Keratinocyte (primary cell): ENCODE measurements around the gene AXIN2. TPM values are rescaled to one million over a fixed set of nuclear protein-coding genes. Genes with fewer than 3 reads are reported as not detected.

ENCODE experiments used
- DNase-seq: peaks from one replicate; pipeline ENCODE4 v3.0.0-alpha.2; 2011; ENCODE audit warnings: low read depth, missing footprints, low spot score
- FAIRE-seq: peaks from 2 replicates; lab custom pipeline; 2011; peaks lifted over from hg19 to GRCh38; lab: Jason Lieb, UNC
- H2AFZ ChIP-seq: 2 replicates; pipeline ENCODE4 v1.6.0; 2012; ENCODE audit warnings: low read length, control low read depth, inconsistent platforms; ENCODE audit not compliant: control insufficient read depth
- H3K27ac ChIP-seq: 2 replicates; pipeline ENCODE4 v1.5.1; 2011; ENCODE audit warnings: low read length; ENCODE audit not compliant: control insufficient read depth, insufficient read depth
- H3K27me3 ChIP-seq: 3 replicates; pipeline ENCODE4 v1.6.0; 2011; ENCODE audit warnings: low read length; ENCODE audit not compliant: control insufficient read depth, insufficient read depth; ENCODE audit errors: extremely low read depth
- H3K36me3 ChIP-seq, 2 experiments: 2 replicates in 1 of 2; 3 replicates in 1 of 2; pipeline ENCODE4 v1.5.1; 2011; ENCODE audit warnings: low read length in 2 of 2, mild to moderate bottlenecking in 1 of 2; ENCODE audit not compliant: control insufficient read depth in 2 of 2, insufficient read depth in 2 of 2; ENCODE audit errors: extremely low read depth in 1 of 2
- H3K4me1 ChIP-seq: 3 replicates; pipeline ENCODE4 v1.5.1; 2011; ENCODE audit warnings: low read length; ENCODE audit not compliant: control insufficient read depth, insufficient read depth; ENCODE audit errors: extremely low read depth
- H3K4me2 ChIP-seq: 3 replicates; pipeline ENCODE4 v1.6.0; 2011; ENCODE audit warnings: low read depth, low read length; ENCODE audit not compliant: control insufficient read depth, insufficient read depth; ENCODE audit errors: extremely low read depth
- H3K4me3 ChIP-seq, 3 experiments: fragments of 200-600 bp in 1 of 3; sonication (generic) in 1 of 3; 2 replicates in 2 of 3; 3 replicates in 1 of 3; pipeline ENCODE4 v1.5.1; 2011 to 2016; ENCODE audit warnings: low read length in 3 of 3, mild to moderate bottlenecking in 3 of 3, control low read depth in 2 of 3, inconsistent platforms in 1 of 3, low read depth in 1 of 3, mixed read lengths in 1 of 3, mixed run types in 1 of 3, moderate library complexity in 1 of 3; ENCODE audit not compliant: control insufficient read depth in 2 of 3, insufficient read depth in 2 of 3; ENCODE audit errors: extremely low read depth in 1 of 3
- H3K79me2 ChIP-seq: 2 replicates; pipeline ENCODE4 v1.6.0; 2012; ENCODE audit warnings: low read length; ENCODE audit not compliant: control insufficient read depth, insufficient read depth
- H3K9ac ChIP-seq: 3 replicates; pipeline ENCODE4 v1.6.0; 2011; ENCODE audit warnings: low read length; ENCODE audit not compliant: control insufficient read depth, insufficient read depth; ENCODE audit errors: extremely low read depth
- H3K9me1 ChIP-seq: 3 replicates; pipeline ENCODE4 v1.6.0; 2011; ENCODE audit warnings: low read length; ENCODE audit not compliant: control insufficient read depth, insufficient read depth; ENCODE audit errors: extremely low read depth
- H3K9me3 ChIP-seq: 2 replicates; pipeline ENCODE4 v1.5.1; 2012; ENCODE audit warnings: low read depth, low read length; ENCODE audit not compliant: control insufficient read depth
- H4K20me1 ChIP-seq: 3 replicates; pipeline ENCODE4 v1.6.0; 2011; ENCODE audit warnings: low read length; ENCODE audit not compliant: control insufficient read depth, insufficient read depth; ENCODE audit errors: extremely low read depth
- CTCF ChIP-seq, 3 experiments: IDR thresholded peaks in 1 of 3; conservative IDR thresholded peaks in 1 of 3; optimal IDR thresholded peaks in 1 of 3; 2 replicates in 2 of 3; 3 replicates in 1 of 3; pipeline versions ENCODE3 to v1.5.1; 2011; ENCODE audit warnings: low read length in 3 of 3, mild to moderate bottlenecking in 3 of 3, moderate library complexity in 2 of 3, control low read depth in 1 of 3, inconsistent platforms in 1 of 3; ENCODE audit not compliant: insufficient read depth in 2 of 3; ENCODE audit errors: extremely low read depth in 1 of 3
- EZH2 ChIP-seq: IDR thresholded peaks from one replicate; pipeline ENCODE4 v1.6.1; 2012; ENCODE audit warnings: inconsistent platforms, mild to moderate bottlenecking, low read length, moderate library complexity
- dilution Hi-C: fragments of 300-500 bp; cut with MboI; formaldehyde crosslinking; loops from one replicate; pipeline ENCODE4 v1.7.0; 2020; ENCODE audit warnings: low sequenced_read_pairs; ENCODE audit not compliant: extremely low pct_ligation_motif_present
- polyA plus RNA-seq, 5 experiments: library from polyadenylated mRNA; depleted of rRNA in 3 of 5; stranded (reverse) in 3 of 5; stranded (forward) in 1 of 5; unstranded in 1 of 5; fragments of >200 nt; gene quantifications; 1 replicate in 1 of 5; 2 replicates in 3 of 5; 3 replicates in 1 of 5; pipeline versions ENCODE4 v1.2.1 to v1.2.3, GENCODE V29; 2011 to 2012; ENCODE audit warnings: missing spikeins in 2 of 5, low read depth in 1 of 5, low replicate concordance in 1 of 5

The AXIN2 gene
- polyA plus RNA-seq, 1 donor (not counting 4 experiments of a cell fraction or from before 2014, with no cell fraction given): 0.14 TPM

GRCh38 chr17:65529761-65530522 is 31.5 kb downstream of the AXIN2 start:
- H3K27ac ChIP-seq: no peak overlapping the region
- FAIRE-seq (no peak), DNase-seq (no peak)
- H3K79me2 ChIP-seq: no peaks in the 10 kb centered on the region
- no peaks in the 10 kb centered on the region for H3K27me3 ChIP-seq
- no peaks in the 10 kb centered on the region for H3K36me3 ChIP-seq
- dilution Hi-C loops: no loop called here
- H2AFZ ChIP-seq: no peak overlapping the region
- no peak overlapping the region for H3K4me2 ChIP-seq
- H3K9ac ChIP-seq: no peak overlapping the region
- no peaks in the 10 kb centered on the region for H4K20me1 ChIP-seq
- no peaks in the 10 kb centered on the region for H3K9me1 ChIP-seq
- H3K4me3 ChIP-seq: no peak overlapping the region
- no peaks in the 10 kb centered on the region for H3K4me1 ChIP-seq
- no peak for TF ChIP-seq EZH2
- TF ChIP-seq CTCF (optimal IDR thresholded peaks at IDR 0.05 in 1 of 3, IDR thresholded peaks at IDR 0.05 in 1 of 3, conservative IDR thresholded peaks at IDR 0.05 in 1 of 3; ENCODE audit: extremely low read depth in 1 of 3, insufficient read depth in 2 of 3, low read length in 3 of 3): no peak
- no peaks in the 10 kb centered on the region for H3K9me3 ChIP-seq

- Histone ChIP-seq H4K20me1 (no peaks in the 10 kb centered on the region), H3K9me3 (no peaks in the 10 kb centered on the region), H3K79me2 (no peaks in the 10 kb centered on the region), H3K36me3 (no peaks in the 10 kb centered on the region), H3K9ac (no peak overlapping the region), H3K9me1 (no peaks in the 10 kb centered on the region), H3K4me3 (no peak overlapping the region), H3K27ac (no peak overlapping the region), H3K27me3 (no peaks in the 10 kb centered on the region), H3K4me2 (no peak overlapping the region), H2AFZ (no peak overlapping the region), H3K4me1 (no peaks in the 10 kb centered on the region)
- dilution Hi-C loops: no loop called here
- TF ChIP-seq EZH2 (no peak), CTCF (optimal IDR thresholded peaks at IDR 0.05 in 1 of 3, IDR thresholded peaks at IDR 0.05 in 1 of 3, conservative IDR thresholded peaks at IDR 0.05 in 1 of 3; ENCODE audit: extremely low read depth in 1 of 3, insufficient read depth in 2 of 3, low read length in 3 of 3) (no peak)
- DNase-seq: no peak
- no peak for FAIRE-seq
Observed at GRCh38 chr17:65529040-65529633, 32.3 kb downstream of the AXIN2 start.
